CD4-positive, alpha-beta T cell treated with Interleukin-12 subunit alpha and Interleukin-12 subunit beta, for 1 hour (primary cell): ENCODE results near the gene CNPY3.
"Not testable (repeated sequence)": the region's sequence is repeated elsewhere in the genome, so short reads cannot be mapped to it uniquely, and the experiment has no call there.

Source experiments
- DNase-seq: peaks from one replicate; pipeline ENCODE4 v3.0.0-alpha.2; 2020

CNPY3 gene

DNA sequence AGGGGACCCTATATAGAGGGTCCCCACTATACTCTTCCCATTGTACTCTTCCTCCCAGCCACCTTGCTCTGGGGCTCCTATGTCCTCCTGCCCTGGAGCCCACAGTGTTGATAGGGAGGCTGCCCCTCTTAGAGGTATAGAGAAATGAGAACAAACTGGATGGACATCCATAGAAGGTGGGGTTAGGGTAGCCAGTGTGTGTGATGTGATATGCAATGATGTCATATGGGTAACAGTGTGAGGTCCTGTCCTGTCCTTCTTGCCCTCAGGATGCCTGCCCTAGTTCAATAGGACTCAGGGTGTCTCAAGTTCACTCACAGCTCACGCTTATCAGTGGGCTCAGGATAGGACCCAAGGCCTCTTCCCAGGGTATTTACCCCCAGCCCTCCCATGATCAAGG is 13.0 kb upstream of the CNPY3 start:
- DNase-seq = no peak

DNA sequence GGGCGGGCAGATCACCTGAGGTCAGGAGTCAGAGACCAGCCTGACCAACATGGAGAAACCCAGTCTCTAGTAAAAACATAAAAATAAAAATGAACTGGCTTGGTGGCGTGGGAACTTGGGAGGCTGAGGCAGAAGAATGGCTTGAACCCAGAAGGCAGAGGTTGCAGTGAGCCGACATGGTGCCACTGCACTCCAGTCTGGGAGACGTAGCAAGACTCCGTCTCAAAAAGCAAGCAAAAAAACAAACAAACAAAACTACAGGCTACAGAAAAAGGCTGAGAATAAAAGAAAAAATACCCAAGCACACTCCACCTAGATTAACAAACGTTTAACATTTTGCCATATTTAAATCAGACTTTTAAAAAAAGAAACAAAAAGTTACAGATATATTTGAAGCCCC is 7.5 kb upstream of the CNPY3 start:
- no peak for DNase-seq

DNA sequence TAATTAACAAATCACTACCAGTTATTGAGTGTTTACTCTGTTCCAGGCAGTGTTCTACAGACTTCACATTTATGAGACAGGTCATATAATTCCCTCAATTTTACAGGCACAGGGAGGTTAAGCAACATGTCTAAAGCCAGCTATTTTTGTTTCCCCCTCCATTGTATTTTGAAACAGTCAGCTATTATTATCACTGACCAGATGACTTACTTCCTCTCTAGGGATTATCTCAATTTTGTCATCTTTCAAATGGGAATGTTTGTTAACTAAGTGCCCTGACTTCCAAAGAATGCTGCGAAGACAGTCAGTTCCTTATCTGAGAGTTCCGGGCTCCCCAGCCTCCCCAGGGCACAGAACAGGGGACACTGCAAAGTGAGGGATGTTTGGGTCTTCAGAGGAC is 5.6 kb upstream of the CNPY3 start:
- DNase-seq = no peak

DNA sequence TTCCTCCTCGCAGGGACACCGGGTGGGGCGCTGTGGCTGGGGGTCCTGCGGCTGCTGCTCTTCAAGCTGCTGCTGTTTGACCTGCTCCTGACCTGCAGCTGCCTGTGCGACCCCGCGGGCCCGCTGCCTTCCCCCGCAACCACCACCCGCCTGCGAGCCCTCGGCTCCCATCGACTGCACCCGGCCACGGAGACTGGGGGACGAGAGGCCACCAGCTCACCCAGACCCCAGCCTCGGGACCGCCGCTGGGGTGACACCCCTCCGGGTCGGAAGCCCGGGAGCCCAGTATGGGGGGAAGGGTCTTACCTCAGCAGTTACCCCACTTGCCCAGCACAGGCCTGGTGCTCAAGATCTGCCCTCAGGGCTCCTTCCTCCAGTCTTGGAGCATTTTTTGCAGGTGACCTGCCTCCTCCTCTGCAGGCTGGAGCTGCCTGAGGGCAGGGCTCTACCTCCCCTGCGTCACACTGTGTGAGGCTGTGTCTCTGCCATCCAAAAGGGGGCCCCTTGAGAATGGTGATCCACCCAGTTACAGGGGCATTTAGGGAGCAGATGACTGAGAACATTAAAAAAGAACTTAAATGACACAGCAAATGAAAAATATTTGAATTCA is 3.9 kb upstream of the CNPY3 start:
- no peak for DNase-seq

DNA sequence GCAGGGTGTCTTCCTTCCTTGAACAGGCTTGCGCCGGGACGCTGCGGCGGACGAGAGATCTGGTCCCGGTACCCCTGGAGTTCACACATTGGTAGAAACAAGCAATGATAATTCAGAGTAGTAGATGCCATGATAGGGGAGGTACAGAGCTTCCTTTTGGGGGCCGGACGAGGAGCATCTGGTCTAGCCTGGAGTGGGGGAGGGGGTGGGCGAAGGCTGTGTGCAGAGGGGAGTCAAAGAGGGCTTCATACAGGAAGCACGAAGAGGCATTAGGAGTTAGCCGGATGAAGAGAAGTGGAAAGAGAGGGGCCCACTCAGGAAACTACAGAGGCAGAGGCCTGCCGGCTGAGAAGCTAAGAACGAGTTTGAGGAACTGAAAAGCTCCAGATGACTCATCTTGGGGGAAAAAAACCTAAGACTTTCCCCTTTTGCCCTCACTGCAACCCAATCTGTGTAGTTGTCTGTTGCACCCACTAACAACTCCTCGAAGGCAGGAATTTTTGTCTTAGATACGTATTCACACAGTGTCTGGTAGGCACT is 611 bp downstream of the CNPY3 start:
- DNase-seq = peak; percentile 71

DNA sequence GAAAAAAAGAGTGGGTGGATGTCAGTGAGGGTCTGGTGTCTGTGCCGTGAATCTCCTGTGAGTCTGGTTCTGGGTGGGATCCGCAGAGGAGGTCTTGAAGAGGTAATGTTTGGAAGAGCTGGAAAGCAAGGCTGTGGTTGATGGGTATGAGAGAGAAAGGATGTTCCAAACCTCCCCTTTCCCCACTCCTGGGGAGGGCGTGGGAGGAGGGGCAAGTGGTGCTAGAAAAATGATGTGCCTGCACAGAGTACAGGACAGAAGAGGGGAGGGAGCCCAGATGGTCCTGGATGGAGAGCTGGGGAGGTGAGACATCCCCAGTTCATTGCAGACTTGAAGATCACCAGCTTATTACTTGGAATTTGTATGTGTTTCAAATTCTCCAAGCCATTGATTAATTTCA is 3.1 kb downstream of the CNPY3 start:
- no peak for DNase-seq

DNA sequence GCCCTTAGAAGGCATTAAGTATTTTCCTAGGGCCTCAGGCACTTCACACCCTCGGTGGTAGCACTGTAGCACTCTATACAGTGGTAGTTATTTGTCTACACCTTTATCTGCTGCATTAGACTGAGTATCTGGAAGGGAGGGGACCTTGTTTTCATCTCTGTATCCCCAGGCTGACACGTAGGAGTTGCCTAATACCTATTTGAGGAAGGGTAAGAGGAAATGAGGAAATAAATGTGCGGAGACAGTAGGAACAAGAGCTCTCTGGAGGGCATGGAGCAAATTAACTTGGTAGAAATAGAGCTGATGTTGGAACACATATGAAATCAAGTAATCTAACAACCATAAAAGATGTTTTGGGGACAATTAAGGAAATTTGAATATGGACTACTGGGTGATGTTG is 3.9 kb downstream of the CNPY3 start:
- no peak for DNase-seq

DNA sequence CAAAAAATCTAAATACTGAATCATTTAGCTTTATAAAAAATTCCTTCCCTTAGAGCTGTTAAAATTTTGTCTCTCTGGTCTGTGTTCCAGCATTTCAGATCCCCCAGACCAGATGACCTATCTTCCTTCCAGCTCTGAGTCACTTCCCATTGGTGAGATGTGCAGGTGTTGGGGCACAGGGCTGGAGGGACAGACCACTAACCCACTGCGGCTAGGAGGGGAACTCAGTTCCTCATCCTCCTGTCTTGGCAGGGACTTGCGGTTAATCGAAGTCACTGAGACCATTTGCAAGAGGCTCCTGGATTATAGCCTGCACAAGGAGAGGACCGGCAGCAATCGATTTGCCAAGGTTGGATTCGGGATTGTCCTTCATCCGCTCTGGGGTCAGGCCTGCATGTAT is 6.0 kb downstream of the CNPY3 start:
- no peak for DNase-seq

DNA sequence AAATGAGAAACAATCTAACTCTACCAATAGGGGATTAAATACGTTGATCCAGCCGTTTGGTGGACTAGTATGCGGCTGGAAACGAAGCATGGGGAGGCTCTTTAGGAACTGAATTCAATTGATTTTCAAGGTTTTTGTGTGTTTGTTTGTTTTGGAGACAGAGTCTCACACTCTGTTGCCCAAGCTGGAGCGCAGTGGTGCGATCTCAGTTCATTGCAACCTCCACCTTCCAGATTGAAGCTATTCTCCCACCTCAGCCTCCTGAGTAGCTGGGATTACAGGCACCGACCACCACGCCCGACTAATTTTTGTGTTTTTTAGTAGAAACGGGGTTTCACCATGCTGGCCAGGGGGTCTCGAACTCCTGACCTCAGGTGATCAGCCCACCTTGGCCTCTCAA is 7.1 kb downstream of the CNPY3 start:
- DNase-seq = no peak

DNA sequence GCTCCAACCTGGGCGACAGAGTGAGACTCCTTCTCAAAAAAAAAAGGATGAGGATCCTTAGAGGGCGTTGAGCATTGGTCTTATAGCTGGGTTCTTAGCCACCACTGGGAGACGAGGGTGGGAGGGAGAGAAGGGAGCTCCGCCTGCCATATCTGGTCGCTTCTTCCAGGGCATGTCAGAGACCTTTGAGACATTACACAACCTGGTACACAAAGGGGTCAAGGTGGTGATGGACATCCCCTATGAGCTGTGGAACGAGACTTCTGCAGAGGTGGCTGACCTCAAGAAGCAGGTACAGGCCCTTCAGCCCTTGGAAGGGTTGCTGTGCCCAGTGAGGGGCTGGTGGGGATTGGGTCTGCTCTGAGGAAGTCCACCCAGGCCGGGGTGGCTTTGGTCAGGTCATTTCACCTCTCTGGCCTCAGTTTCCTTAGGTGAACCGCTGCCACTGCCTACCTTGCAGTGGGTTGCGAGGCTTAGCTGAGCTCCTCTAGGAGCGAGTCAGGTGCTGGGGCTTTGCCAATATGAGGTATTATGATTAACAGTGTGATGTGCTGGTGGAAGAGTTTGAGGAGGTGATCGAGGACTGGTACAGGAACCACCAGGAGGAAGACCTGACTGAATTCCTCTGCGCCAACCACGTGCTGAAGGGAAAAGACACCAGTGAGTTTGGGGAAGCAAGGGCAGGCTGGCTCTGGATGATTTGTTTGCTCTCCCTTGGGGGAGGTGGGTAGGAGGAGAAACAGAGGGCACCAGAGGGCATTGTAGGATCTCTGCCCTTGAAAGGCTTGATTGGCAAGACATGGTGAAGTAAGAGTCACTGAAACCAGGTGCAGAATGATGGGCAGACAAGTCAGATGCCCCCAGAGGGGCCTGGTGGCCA is 8.5 kb downstream of the CNPY3 start:
- no peak for DNase-seq

DNA sequence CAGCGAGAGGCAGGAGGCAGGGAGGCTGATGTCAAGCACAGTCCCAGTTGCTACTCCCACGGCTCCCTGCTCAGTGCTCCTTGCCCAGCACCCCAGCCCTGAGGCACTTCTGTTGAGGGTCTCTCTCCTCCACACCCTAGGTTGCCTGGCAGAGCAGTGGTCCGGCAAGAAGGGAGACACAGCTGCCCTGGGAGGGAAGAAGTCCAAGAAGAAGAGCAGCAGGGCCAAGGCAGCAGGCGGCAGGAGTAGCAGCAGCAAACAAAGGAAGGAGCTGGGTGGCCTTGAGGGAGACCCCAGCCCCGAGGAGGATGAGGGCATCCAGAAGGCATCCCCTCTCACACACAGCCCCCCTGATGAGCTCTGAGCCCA is 9.1 kb downstream of the CNPY3 start:
- no peak for DNase-seq

DNA sequence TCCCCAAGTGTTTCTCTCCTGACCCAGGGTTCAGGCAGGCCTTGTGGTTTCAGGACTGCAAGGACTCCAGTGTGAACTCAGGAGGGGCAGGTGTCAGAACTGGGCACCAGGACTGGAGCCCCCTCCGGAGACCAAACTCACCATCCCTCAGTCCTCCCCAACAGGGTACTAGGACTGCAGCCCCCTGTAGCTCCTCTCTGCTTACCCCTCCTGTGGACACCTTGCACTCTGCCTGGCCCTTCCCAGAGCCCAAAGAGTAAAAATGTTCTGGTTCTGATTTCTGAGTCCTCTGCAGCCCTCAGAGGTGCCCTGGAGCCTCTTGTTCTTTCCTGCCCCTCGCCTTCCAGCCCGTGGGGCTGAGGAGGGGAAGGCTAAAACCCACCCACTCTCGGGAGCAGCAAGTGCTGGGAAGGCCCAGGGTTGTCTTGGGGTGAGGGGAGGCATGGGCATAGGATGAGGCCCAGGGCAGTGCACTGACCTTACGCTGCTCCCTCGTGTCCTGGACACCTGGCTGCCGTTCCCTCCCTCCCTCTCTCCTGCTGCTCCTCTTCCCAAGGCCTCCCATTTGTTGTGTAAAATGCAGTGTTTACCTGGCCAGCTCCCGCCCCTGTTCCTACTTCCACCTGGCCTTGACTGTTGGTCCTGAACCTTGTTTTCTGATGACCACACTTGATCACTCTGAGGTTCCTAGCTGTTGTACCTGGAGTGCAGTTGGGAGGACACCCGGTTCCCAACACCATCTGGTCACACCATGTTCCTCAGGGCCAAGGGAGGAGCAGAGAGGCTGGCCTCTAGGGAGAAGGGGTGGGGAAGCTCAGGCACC is 9.9 kb downstream of the CNPY3 start:
- DNase-seq = no peak

DNA sequence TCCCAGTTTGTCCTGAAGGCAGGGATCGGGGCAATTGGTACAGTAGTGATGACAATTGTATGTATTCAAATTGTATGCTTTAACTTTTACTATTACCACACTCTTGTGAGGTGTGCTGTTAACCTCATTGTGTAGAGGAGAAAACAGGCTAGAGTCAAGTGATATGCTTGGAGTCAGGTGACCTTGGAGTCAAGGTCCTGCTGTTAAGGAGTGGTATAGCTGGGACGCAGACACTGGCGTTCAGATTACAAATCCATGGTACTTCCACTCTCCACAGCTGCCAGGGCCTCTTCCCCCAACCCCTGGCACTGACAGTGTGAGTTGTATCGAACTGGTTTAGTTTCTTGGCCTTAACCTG is 10.5 kb downstream of the CNPY3 start:
- DNase-seq = no peak

DNA sequence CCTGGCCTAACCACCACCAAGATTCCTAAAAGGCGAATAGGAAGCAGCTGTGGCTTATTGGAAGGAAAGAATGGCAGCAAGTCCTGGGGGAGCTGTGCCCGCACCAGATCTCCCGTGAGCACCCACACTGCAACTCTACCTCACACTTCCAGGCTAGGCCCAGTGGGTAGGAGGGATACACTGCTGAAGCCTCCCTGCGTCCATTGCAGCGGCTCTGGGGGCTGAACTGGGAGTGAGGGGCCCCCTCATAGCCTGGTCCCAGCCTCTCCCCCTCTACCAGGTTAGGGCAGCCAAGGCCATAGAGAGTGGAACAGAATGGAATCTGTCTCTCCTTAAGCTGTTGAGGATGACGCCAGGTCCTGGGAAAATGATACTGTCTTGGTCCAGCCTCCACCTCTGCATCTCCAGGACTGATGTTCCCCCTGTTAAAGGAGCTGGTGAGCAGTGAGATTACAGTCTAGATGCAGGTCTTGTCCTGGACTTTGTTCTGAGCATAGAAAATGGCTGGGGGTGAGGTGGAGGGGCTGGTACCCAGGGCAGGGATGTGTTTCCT is 11.3 kb downstream of the CNPY3 start:
- no peak for DNase-seq

DNA sequence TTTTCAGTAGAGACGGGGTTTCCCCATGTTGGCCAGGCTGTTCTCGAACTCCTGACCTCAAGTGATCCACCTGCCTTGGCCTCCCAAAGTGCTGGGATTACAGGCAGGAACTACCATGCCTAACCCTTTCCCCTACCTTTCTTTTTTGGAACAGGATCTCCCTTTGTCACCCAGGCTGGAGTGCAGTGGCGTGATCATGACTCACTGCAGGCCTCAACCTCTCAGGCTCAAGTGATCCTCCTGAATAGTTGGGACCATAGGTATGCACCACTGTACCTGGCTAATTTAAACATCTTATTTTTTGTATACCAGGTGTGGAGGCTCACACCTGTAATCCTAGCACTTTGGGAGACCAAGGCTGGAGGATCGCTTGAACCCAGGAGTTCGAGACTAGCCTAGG is 12.1 kb downstream of the CNPY3 start:
- not testable (repeated sequence) for DNase-seq

DNA sequence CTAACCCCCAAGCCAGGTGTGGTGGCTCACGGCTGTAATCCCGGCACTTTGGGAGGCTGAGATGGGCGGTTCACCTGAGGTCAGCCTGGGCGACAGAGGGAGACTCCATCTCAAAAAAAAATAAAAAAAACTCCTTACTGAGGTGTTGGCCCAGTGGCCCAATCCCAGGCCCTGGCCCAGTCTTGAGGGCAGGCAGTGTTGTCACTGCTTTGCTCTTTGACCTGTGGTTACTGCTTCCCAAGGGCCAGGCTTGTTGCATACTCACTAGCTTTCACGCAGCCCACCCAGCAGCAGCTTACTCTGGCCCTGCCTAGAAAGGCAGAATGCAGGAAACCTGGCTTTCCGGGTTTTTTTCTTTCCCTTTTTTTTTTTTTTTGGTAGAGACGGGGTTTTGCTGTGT is 13.2 kb downstream of the CNPY3 start:
- DNase-seq = no peak

DNA sequence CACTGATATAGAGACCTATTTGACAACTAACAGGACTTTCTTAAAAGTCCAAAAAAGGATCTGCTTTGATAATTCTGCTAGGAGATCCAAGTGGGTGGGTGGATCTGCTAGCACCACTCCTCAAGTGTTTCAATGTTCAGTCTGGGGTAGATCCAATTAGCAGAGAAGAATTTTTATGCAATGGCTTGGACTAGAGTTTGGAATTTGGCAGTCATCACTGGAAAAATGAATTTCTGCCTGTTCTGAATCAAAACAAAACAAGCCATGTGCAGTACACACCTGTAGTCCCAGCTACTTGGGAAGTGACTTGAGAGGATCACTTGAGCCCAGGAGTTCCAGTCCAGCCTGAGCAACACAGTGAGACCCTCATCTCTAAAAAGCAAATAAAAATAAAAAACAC is 18.7 kb downstream of the CNPY3 start:
- DNase-seq = no peak

DNA sequence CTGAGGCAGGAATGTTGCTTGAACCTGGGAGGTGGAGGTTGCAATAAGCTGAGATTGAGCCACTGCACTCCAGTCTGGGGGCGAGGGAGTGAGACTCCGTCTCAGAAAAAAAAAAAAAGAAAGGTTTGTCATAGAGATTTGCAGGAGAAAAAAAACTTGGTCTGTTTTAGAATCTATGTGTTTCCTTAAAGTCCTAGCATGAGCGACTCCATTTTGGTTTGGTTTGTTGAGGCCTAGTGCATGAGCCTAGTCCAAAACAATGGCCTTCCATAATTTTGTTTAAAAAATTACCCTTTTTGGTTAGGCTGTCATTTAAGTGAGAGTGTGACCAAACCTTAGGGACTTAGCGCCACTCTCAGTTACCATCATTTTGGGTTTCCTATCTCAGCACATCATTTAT is 23.1 kb downstream of the CNPY3 start:
- DNase-seq = no peak

DNA sequence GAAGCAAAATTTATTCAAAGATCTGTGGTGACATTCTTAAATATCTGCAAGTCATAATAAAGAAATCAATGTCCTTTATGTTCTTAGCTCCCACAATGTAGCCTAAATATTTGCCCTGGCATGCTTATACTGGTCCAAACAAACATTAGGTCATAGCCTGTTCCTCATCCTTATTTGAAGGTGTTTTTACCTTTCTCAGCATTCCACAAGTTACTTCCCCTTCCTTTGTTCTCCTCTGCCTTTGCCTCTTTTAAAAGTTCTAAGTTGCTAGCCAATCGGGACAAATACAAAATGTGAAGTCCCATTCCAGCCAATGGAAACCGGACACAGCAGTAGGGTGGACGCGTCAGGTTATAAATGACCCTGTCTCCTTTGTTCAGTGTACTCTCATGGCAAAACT is 25.1 kb downstream of the CNPY3 start:
- not testable (repeated sequence) for DNase-seq

DNA sequence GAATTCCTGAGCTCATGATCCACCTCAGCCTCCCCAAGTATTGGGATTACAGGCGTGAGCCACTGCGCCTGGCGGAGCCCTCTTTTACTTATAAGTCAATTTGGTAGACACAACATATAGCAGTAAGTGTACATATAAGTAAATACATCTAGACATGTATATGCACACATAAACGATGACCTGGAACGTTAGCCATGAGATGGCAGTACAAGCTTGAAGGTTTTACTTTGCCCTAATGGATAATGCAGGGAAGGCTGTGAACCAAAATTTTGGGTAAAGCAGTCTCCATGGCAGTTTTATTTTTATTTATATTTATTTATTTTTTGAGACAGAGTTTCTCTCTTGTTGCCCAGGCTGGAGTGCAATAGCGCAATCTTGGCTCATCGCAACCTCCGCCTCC is 28.8 kb downstream of the CNPY3 start:
- no peak for DNase-seq

DNA sequence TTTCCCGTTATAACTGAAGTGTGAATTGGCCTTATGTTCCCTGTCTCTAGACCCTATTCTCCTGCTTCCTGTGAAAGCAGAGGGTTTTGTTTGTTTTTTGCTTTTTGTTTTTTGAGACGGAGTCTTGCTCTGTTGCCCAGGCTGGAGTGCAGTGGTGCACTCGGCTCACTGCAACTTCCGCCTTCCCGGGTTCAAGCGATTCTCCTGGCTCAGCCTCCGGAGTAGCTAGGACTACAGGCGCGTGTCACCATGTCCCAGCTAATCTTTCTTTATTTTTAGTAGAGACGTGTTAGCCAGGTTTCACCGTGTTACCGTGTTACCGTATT is 30.6 kb downstream of the CNPY3 start:
- DNase-seq = no peak

DNA sequence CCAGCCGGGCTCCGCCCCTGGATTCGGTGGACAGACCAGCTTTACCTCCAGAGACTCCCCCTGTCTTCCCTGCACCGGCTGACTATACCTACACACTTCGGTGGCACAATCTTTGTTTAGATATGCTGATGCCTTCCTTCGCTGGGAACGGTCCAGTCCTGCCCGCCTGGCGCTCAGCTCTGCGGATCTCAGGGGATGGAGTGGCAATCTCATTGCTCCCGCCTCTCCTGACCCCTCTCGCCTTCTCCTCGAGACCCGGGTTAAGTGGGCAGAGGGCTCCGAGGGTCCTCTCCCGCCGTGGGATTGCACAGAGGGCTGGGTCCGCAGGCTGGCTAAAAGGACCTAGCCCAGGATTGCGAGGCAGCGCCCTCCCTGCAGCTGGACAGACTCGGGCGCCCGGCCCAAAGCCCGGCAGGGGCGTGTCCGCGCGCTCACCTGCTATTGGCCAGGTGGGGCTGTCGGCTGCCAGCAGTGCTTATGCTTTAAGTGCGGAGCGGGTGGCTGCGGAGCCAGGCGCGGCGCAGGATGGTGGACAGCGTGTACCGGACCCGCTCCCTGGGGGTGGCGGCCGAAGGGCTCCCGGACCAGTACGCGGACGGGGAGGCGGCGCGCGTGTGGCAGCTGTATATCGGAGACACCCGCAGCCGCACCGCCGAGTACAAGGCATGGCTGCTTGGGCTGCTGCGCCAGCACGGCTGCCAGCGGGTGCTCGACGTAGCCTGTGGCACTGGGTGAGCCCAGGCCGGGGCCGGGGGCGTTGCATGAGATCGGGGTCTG is 31.2 kb downstream of the CNPY3 start, which contains the start of gene GNMT:
GNMT (plus strand) TSS at position 512 of the 777 bp plus-strand sequence; CDS start at position 526, 14 bp downstream.
- DNase-seq = peak; percentile 30

DNA sequence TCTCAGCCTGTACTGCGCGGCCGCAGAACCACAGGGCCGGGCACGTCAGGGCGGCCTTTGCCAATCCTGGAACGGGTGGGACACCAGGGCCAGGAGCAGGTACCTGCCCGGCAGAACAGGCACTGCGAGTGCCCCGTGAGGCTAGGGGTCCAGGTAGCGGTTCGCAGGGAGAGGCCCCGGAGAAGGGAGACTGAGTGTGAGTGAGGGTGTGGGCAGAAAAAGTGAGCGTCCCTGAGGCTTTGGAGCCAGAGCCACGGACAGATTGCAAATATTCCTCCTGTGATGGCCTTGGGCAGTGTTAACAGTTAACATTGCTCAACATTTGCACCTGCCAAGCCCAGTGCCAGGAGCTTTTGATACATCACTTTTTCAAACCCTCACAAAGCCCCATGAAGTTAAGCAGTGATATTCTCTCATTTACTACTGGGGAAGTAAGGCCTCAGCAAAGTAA is 31.8 kb downstream of the CNPY3 start:
- no peak for DNase-seq
